Measurements from ENCODE around the gene ACVR2A.

Gene ACVR2A

GRCh38 chr2:147925886-147926285 lies 81.1 kb downstream of the ACVR2A start:
- TF ChIP-seq CTCF (IDR thresholded peaks at IDR 0.05; ENCODE audit: low read depth, low read length): no peak
- Histone ChIP-seq H3K27ac (no peak overlapping the region), H3K36me3 (peaks cover 14% of the 10 kb centered on the region)

GRCh38 chr2:147927053-147927588 lies 82.3 kb downstream of the ACVR2A start:
- DNase-seq: no peak
- no peak for TF ChIP-seq CTCF (IDR thresholded peaks at IDR 0.05; ENCODE audit: low read depth, low read length)
- Histone ChIP-seq H3K9me3 (ENCODE audit: severe bottlenecking) (no peaks in the 10 kb centered on the region), H3K36me3 (peaks cover 14% of the 10 kb centered on the region), H3K4me3 (ENCODE audit: low read depth, low read length) (no peak overlapping the region), H3K27me3 (ENCODE audit: insufficient read depth, low read depth, severe bottlenecking) (no peaks in the 10 kb centered on the region), H3K27ac (no peak overlapping the region)

More at GRCh38 chr2:147925886-147926285, 81.1 kb downstream of the ACVR2A start:
- Histone ChIP-seq H3K4me3 (ENCODE audit: low read depth, low read length) (no peak overlapping the region), H3K9me3 (ENCODE audit: severe bottlenecking) (no peaks in the 10 kb centered on the region), H3K27me3 (ENCODE audit: insufficient read depth, low read depth, severe bottlenecking) (no peaks in the 10 kb centered on the region)
- no peak for DNase-seq

- no peak overlapping the region for H3K27ac ChIP-seq
- no peaks in the 10 kb centered on the region for H3K9me3 ChIP-seq (ENCODE audit: severe bottlenecking)
- no peaks in the 10 kb centered on the region for H3K27me3 ChIP-seq (ENCODE audit: insufficient read depth, low read depth, severe bottlenecking)
- DNase-seq: no peak
- H3K36me3 ChIP-seq: peaks cover 27% of the 10 kb centered on the region
- H3K4me3 ChIP-seq (ENCODE audit: low read depth, low read length): no peak overlapping the region
- TF ChIP-seq CTCF (IDR thresholded peaks at IDR 0.05; ENCODE audit: low read depth, low read length): no peak
Measured at GRCh38 chr2:147933931-147934330, 89.1 kb downstream of the ACVR2A start.

GRCh38 chr2:147934881-147935620 lies 90.2 kb downstream of the ACVR2A start:
- no peak for DNase-seq
- H3K36me3 ChIP-seq: peaks cover 27% of the 10 kb centered on the region

GRCh38 chr2:147937744-147938349 lies 93.0 kb downstream of the ACVR2A start:
- Histone ChIP-seq H3K36me3 (peaks cover 27% of the 10 kb centered on the region), H3K27me3 (ENCODE audit: insufficient read depth, low read depth, severe bottlenecking) (no peaks in the 10 kb centered on the region), H3K4me3 (ENCODE audit: low read depth, low read length) (no peak overlapping the region), H3K9me3 (ENCODE audit: severe bottlenecking) (no peaks in the 10 kb centered on the region), H3K27ac (no peak overlapping the region)
- peak; percentile 56 for TF ChIP-seq CTCF (IDR thresholded peaks at IDR 0.05; ENCODE audit: low read depth, low read length)
- no peak for DNase-seq

More at GRCh38 chr2:147934881-147935620, 90.2 kb downstream of the ACVR2A start:
- no peak overlapping the region for H3K4me3 ChIP-seq (ENCODE audit: low read depth, low read length)
- no peaks in the 10 kb centered on the region for H3K27me3 ChIP-seq (ENCODE audit: insufficient read depth, low read depth, severe bottlenecking)
- H3K27ac ChIP-seq: no peak overlapping the region
- H3K9me3 ChIP-seq (ENCODE audit: severe bottlenecking): no peaks in the 10 kb centered on the region
- no peak for TF ChIP-seq CTCF (IDR thresholded peaks at IDR 0.05; ENCODE audit: low read depth, low read length)
